DMS 273 (cell line): ENCODE data around the gene LMAN1L.
"Not testable (repeated sequence)": the region's sequence is repeated elsewhere in the genome, so short reads cannot be mapped to it uniquely, and the experiment has no call there.

Experiments used
- DNase-seq: peaks from one replicate; lab custom pipeline; 2025; ENCODE audit not compliant: unreplicated experiment; lab: John Stamatoyannopoulos, UW

LMAN1L gene

GRCh38 chr15:74782259-74783071 is 30.2 kb upstream of the LMAN1L start:
- peak; percentile 53 for DNase-seq

DNA sequence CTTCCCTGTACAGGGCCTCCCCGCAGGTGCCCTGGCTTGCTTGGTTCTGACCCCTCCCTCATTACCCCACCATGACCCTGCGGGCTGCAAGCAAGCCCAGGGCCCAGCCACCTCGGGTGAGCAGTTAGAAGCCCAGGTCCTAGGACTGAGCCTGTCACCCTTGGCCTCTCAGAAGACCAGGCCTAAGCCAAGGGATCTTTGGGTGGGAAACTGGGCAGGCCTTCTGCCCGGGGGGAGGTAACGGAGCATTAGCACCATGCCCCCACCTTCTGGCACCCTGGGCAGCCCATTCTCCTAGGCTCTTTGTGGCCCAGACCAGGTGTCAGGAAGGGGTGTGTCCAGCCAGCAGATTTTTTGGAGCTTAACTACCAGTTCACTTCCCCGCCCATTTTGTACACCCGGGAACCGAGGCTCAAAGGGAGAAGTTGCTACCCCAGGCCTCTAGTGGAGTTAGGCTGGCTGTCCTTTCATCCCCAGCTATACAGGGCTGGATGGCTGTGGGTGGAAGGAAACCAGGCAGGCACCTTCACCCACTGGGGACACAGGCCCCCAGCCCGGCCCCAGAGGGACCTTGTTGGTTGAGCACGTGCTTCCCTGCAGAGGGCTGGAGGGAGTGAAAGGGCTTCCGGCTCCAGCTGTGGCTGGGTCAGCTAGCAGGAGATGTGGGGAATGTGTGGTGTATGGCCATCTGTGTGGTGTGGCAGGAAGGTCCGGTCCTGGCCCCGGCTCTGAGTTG is 29.4 kb upstream of the LMAN1L start:
- peak; percentile 36 for DNase-seq

GRCh38 chr15:74783808-74784175 is 28.8 kb upstream of the LMAN1L start:
- DNase-seq, result no peak

GRCh38 chr15:74784426-74785193 is 28.0 kb upstream of the LMAN1L start:
- no peak for DNase-seq

GRCh38 chr15:74785194-74786032 is 27.2 kb upstream of the LMAN1L start:
- no peak for DNase-seq

DNA sequence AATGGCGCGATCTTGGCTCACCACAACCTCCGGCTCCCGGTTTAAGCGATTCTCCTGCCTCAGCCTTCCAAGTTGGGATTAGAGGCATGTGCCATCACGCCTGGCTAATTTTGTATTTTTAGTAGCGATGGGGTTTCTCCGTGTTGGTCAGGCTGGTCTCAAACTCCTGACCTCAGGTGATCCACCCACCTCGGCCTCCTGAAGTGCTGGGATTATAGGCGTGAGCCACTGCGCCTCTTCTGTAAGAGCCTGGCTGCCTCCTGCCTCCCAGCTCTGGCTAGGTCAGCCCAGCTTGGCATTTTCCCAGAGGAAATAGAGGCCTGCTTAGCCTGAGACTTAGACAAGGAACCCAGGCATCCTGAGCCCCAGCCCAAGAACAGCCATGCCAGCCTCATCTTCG is 26.6 kb upstream of the LMAN1L start:
- not testable (repeated sequence) for DNase-seq

GRCh38 chr15:74786551-74787165 is 26.0 kb upstream of the LMAN1L start:
- DNase-seq, result no peak

- DNase-seq, result peak; percentile 54
Measured at GRCh38 chr15:74787251-74788041, 25.2 kb upstream of the LMAN1L start.

DNA sequence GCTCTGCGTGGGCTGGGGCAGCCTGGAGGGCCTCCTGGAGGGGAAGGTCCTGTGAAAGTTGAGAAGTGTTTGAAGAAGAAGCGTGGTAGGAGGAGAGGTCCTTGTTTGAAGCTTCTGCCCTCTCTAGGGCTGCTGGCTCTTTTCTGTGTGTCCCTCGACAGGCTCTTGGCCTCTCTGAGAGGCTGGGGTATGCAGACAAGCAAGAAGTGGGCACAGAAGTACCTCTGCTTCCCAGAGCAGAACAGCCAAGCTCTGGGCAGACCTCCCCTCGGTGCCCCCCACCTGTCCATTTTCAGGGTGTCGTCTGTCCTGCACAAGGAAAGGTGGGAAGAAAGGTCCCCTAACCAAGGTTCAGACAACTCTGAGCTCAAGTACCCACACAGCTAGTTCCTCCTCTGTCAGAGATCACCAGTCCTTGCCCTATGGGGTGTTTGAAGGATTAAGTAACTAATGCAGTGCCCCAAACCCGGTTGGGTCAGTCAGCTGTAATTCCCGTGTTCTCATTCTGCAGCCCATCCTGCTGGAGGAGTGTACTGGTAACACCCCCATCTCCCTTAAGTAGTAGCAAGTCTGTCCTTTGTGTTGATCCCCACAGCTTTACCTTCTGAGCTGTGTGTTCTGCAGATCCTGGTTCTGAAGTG is 24.5 kb upstream of the LMAN1L start:
- no peak for DNase-seq

DNA sequence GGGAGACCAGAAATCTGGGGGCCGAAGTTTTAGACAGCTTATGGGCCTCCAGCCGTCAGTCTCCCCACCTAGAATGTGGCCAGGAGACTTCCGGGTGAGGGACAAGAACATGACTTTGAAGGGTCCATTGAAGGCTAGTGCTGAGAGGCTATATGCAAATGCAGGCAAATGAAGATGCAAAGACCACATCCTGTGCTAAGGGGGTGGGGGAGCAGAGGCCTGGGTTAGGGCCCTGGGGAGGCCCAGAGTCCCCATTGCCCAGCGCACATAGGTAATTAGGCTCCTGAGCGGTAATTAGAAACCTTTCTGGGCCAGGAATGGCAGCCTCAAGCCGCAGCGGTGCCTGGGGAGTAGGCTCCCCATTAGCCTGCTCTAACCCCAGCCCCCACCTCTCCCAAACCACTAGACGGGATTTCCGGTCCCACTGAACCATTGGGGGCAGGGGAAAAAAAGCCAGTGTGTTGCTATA is 23.9 kb upstream of the LMAN1L start:
- no peak for DNase-seq

DNA sequence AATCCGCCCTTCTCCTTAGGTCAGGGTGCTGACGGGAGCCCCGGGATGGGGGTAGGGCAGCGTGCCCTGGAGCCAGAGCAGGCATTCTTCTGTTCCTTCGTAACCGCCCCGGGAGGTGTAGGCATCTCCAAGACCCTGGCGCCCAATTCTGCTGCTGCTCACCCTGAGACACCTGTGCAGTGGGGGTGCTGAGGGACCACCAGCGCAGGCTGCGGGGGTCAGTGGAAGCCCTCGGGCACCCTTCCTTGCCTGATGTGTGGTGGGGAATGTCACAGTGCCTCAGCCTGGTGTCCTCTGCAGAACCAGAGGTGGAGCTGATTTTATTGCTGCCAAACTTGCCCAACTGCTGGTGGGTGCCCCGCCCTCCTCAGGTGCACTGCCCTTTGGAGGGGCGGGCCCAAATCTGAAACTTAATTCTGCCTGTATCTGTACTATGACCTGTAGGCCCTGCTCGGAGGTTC is 23.4 kb upstream of the LMAN1L start:
- DNase-seq, result no peak

DNA sequence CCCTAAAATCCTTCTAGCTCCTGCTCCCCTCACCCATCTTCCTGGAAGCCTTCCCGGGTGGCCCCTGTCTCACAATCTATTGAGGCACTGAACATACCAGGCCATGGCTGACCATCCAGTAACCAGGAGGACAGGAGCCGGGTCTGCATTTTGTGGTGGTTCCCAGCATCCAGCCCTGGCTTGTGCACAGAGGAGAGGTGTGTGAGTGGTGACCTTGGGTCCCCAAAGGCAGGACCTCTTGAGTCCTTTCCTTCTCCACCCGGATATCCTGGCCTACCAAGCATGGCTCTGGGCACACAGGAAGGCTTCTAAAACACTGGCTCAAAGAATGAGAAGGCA is 22.9 kb upstream of the LMAN1L start:
- no peak for DNase-seq

DNA sequence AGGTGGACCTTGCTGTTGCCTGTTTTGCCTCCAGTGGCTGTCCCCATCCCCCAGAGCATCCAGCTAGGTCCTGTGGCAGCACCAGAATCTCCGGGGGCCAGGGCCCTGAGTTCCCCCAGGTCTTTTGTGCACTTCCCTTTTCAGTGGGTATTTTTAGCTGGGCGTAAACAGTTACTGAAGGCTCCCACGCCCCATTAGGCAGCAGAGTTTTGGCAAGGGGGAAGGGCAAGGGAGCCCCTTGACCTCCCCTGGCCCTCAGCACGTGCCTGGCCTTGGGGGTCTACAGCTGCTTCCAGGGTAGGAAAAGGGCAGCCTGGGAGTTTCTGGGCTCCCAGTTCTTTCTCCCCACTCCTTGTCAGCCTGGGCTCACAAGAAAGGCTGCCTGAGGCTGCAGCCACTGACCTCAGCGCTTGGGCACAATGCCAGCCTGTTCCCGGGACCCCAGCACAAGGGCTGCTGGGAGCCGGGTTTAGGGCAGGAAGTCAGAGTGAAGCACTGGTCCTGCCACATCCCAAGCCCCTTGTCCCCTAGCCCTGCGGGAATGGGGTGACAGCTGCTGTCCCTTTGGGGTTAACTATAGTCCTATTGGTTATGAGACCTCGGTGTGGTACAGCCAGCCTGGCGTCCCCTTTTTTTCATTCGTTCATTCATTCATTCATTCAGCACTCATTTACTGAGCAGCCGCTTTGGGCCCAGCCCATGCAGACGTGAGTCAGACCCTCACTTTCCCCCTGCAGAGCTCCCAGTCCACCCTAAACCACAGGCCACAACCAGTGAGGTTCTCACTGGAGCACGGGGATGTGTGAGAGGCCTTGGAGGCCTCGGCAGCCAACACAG is 22.3 kb upstream of the LMAN1L start:
- DNase-seq, result peak; percentile 20

DNA sequence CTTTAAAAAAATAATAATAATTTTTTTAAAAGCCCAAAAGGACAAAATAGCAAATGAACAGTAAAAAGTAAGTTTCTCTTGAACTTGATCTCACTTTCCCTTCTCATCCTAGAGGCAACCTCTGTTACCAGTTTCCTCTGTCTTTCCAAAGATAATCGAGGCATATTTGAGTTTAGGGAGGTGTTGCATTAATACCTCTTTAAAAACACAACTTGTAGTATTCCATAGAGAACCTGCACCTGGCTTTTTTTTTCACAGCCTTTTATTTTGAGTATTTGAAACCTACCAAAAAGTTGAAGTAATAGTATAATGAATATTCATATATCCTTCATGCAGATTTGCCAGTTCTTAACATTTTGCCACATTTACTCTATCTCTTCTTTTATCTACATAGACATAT is 21.6 kb upstream of the LMAN1L start:
- no peak for DNase-seq

DNA sequence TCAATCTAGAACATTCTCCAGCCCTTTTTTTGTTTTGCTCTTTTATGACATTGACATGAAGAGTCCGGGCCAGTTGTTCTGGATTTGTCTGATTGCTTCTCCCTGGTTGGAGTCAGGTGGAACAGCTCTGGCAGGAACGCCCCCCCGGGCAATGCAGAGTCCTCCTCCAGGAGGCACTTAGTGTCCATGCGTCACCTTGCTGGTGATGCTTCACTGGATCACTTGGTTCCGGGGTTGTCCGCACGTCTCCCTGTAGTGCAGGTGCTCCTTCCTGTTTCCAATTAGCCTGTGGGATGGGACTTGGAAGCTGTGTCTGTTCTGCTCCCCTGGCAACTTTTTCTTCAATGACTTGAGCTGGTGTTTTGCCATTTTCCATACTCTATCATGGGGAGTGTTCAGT is 21.0 kb upstream of the LMAN1L start:
- DNase-seq, result no peak

- no peak for DNase-seq
Measured at GRCh38 chr15:74792227-74793016, 20.2 kb upstream of the LMAN1L start.
